Upper lobe of left lung (tissue), 6 donors: Measurements from ENCODE around the gene CCR1. TPM values are rescaled to one million over a fixed set of nuclear protein-coding genes. Genes with fewer than 3 reads are reported as not detected.
"Not testable (repeated sequence)": the region's sequence is repeated elsewhere in the genome, so short reads cannot be mapped to it uniquely, and the experiment has no call there.

Source experiments
- ATAC-seq, 2 donors: fragments of 200-7000 bp; cut with Tn5 transposase; one replicate each; pipeline ENCODE4 v1.9.1; 2022; ENCODE audit warnings: mild to moderate bottlenecking in 2 of 2, moderate library complexity in 2 of 2; ENCODE audit not compliant: low FRiP score in 2 of 2
- DNase-seq, 2 donors: peaks; one replicate each; pipeline ENCODE4 v3.0.0-alpha.2; 2019 to 2020
- H3K27ac ChIP-seq, 4 donors: fragments of 200-600 bp; sonication (generic); one replicate each; pipeline ENCODE4 v1.5.1; 2016 to 2019
- H3K27me3 ChIP-seq, 4 donors: fragments of 200-600 bp; sonication (generic); one replicate each; pipeline ENCODE4 v1.5.1; 2017 to 2019
- H3K36me3 ChIP-seq, 4 donors: fragments of 200-600 bp; sonication (generic); one replicate each; pipeline ENCODE4 v1.5.1; 2016 to 2019
- H3K4me1 ChIP-seq, 4 donors: fragments of 200-600 bp; sonication (generic); one replicate each; pipeline ENCODE4 v1.5.1; 2018 to 2019
- H3K4me3 ChIP-seq, 4 donors: fragments of 200-600 bp; sonication (generic); one replicate each; pipeline ENCODE4 v1.5.1; 2017 to 2019; ENCODE audit warnings: mild to moderate bottlenecking in 2 of 4, moderate library complexity in 1 of 4
- H3K9me3 ChIP-seq, 4 donors: fragments of 200-600 bp; sonication (generic); one replicate each; pipeline ENCODE4 v1.5.1; 2018 to 2019
- EP300 ChIP-seq, 4 donors: sonication (generic); formaldehyde crosslinking; IDR thresholded peaks; one replicate each; pipeline ENCODE4 v1.5.1; 2017; ENCODE audit warnings: antibody characterized with exemption in 4 of 4, control low read depth in 2 of 4
- POLR2A ChIP-seq, 4 donors: fragments of 450-650 bp; IDR thresholded peaks; one replicate each; pipeline ENCODE4 v1.5.1; 2016 to 2017; ENCODE audit warnings: antibody characterized with exemption in 4 of 4, mild to moderate bottlenecking in 2 of 4
- POLR2AphosphoS5 ChIP-seq, 2 donors: sonication (generic); formaldehyde crosslinking; IDR thresholded peaks; one replicate each; pipeline ENCODE4 v1.5.1; 2017; ENCODE audit warnings: antibody characterized with exemption in 2 of 2
- WGBS, 2 donors: methylation state at CpG; one replicate each; pipeline ENCODE4 v1.1.5; 2017 to 2018; 5-methylcytosine and 5-hydroxymethylcytosine counted together
- total RNA-seq, 6 donors: library from RNA; depleted of rRNA in 4 of 6; stranded (reverse); fragments of >200 nt in 4 of 6; gene quantifications; one replicate each; pipeline versions ENCODE4 v1.1.0 to v1.2.1, GENCODE V29; 2016 to 2021
- TF ChIP-seq, protein P1 (sequence below), 6 experiments: fragments of 450-650 bp in 4 of 6; fragments of 200-600 bp in 2 of 6; sonication (generic) in 2 of 6; IDR thresholded peaks; one replicate each; pipeline ENCODE4 v1.5.1; 2016 to 2019; ENCODE audit warnings: antibody characterized with exemption in 6 of 6
- donor health status: DM: no; HTN: no; CAD: no; lungs with moderate emphysema.
- donor health status: DM: no; HTN: yes; CAD: no; lungs with severe emphysema.

The CCR1 gene
- total RNA-seq, 6 donors from 2014 or later, result 8.0 to 52.2 (median 17.8) TPM

DNA sequence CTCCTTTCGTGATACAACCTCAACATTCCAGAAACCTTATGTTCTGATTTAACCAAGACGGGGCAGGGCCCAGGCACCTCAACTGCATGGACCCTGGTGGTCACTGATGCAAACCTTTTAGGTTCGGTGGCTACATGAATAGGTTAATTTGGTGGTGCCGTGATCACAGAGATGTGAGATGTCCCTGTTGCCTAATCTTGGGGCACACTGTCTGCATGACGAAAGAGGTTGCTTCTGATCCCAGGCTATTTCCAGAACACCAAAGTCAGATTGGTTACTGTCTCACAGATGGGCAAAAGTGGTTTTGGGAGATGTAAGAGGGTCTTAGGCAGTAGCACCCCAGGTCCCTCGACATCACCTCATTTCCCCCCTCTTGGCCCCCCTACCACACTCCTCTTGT lies 4.0 kb upstream of the CCR1 start:
- Histone ChIP-seq H3K4me3 (no peak overlapping the region), H3K4me1 (peaks cover 25 to 39% (median 32%) of the 10 kb centered on the region in 4 donors), H3K27ac (no peak overlapping the region), H3K9me3 (no peaks in the 10 kb centered on the region), H3K36me3 (no peaks in the 10 kb centered on the region), H3K27me3 (no peaks in the 10 kb centered on the region)
- 72 to 73% methylated on average over 6 of the region's 6 CpGs for WGBS, 2 donors
- TF ChIP-seq POLR2A (IDR thresholded peaks at IDR 0.05), result no peak
- TF ChIP-seq EP300 (IDR thresholded peaks at IDR 0.05), result no peak
- TF ChIP-seq, protein P1, sequence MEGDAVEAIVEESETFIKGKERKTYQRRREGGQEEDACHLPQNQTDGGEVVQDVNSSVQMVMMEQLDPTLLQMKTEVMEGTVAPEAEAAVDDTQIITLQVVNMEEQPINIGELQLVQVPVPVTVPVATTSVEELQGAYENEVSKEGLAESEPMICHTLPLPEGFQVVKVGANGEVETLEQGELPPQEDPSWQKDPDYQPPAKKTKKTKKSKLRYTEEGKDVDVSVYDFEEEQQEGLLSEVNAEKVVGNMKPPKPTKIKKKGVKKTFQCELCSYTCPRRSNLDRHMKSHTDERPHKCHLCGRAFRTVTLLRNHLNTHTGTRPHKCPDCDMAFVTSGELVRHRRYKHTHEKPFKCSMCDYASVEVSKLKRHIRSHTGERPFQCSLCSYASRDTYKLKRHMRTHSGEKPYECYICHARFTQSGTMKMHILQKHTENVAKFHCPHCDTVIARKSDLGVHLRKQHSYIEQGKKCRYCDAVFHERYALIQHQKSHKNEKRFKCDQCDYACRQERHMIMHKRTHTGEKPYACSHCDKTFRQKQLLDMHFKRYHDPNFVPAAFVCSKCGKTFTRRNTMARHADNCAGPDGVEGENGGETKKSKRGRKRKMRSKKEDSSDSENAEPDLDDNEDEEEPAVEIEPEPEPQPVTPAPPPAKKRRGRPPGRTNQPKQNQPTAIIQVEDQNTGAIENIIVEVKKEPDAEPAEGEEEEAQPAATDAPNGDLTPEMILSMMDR (IDR thresholded peaks at IDR 0.05), result no peak
- TF ChIP-seq POLR2AphosphoS5 (IDR thresholded peaks at IDR 0.05), result no peak
- ATAC-seq (no peak), DNase-seq (no peak)

DNA sequence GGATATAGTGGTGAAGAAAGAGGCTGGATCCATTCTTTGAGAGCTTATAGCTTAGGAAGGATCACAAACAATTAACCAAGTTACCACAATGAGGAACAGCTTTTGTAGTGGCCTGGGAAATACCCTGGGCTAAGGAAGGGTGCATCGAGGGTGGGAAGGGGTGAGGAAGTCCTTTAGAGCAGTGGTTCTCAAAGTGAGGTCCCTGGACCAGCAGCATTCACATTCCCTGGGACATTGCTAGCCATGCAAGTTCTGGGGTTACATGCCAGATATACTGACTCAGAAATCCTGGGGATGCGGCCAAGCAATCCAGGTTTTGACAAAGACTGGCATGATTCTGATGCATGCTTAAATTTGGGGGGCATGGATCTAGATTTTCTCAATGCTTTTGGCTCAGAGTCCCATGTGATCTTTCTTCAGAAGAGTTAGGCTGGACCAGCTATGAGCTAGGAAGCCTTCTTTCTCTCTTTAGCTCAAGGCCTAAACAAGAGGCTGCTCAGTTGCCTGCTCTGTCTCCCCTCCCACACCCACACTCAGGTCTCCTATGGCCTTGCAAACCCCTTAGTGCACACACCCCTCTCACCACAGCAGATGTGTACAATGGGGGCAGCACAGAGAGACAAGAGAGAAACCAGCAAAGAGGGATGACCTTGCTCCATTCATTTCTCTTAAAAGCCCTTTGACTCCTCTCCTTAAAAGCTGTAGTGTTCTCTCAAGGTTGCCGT lies 1.8 kb upstream of the CCR1 start:
- no peaks in the 10 kb centered on the region for H3K9me3 ChIP-seq
- no peak overlapping the region for H3K27ac ChIP-seq
- no peaks in the 10 kb centered on the region for H3K27me3 ChIP-seq
- DNase-seq (no peak), ATAC-seq (no peak)
- peaks cover 19 to 28% (median 21%) of the 10 kb centered on the region in 4 donors for H3K4me1 ChIP-seq
- H3K36me3 ChIP-seq, result no peaks in the 10 kb centered on the region
- H3K4me3 ChIP-seq, result no peak overlapping the region
- TF ChIP-seq, protein P1 (IDR thresholded peaks at IDR 0.05), result no peak
- TF ChIP-seq POLR2A (IDR thresholded peaks at IDR 0.05) (no peak), POLR2AphosphoS5 (IDR thresholded peaks at IDR 0.05) (no peak), EP300 (IDR thresholded peaks at IDR 0.05) (no peak)
- WGBS, 2 donors, result 68 to 73% methylated on average over 3 of the region's 3 CpGs

DNA sequence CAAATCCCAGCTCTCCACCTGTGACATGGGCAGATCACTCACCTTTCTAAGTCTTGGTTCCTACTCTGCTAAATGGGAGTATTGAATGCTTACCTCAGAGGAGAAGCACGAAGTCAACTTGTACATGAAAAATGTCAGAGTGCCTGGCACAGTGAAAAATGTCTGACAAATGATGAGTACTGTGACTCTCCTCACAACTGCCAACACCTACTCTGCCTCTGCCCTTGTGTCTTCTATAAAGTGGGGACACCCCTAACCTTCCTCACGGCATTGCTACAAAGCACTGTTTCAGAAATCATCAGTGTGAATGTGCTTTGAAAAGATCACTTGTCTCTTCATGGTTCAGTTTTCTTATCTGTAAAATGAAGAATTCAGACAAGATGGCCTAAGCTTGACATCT lies 940 bp upstream of the CCR1 start:
- TF ChIP-seq POLR2A (IDR thresholded peaks at IDR 0.05) (no peak), EP300 (IDR thresholded peaks at IDR 0.05) (no peak), POLR2AphosphoS5 (IDR thresholded peaks at IDR 0.05) (no peak)
- TF ChIP-seq, protein P1 (IDR thresholded peaks at IDR 0.05), result no peak
- no peaks in the 10 kb centered on the region for H3K27me3 ChIP-seq
- H3K4me1 ChIP-seq, result peaks cover 12 to 20% (median 14%) of the 10 kb centered on the region in 4 donors
- no peaks in the 10 kb centered on the region for H3K9me3 ChIP-seq
- WGBS, 2 donors, result 41 to 47% methylated on average over 2 of the region's 2 CpGs
- H3K36me3 ChIP-seq, result no peaks in the 10 kb centered on the region
- DNase-seq (no peak), ATAC-seq (no peak)
- H3K27ac ChIP-seq, result peak overlapping the region in 2 of 4 donors; percentile 74 to 75
- no peak overlapping the region for H3K4me3 ChIP-seq

DNA sequence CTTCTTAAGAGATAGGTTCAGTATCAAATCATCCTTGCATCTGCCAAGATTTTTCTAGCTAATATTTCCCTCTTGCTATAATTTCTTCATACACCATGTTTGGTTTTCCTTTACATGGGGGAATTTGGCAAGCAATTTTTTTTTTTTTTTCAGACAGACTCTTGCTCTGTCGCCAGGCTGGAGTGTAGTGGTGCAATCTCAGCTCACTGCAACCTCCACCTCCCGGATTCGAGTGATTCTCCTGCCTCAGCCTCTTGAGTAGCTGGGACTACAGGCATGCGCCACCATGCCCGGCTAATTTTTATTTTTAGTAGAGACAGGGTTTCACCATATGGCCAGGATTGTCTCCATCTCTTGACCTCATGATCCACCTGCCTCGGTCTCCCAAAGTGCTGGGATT lies 599 bp downstream of the CCR1 start:
- H3K9me3 ChIP-seq, DNase-seq, ATAC-seq, H3K36me3 ChIP-seq, H3K27me3 ChIP-seq: not testable (repeated sequence)
- Histone ChIP-seq H3K27ac (peak overlapping the region; percentile 68 to 75 (median 74)), H3K4me3 (peak overlapping the region in 3 of 4 donors; percentile 19 to 43 (median 25)), H3K4me1 (peaks cover 5 to 17% (median 6%) of the 10 kb centered on the region in 4 donors)
- 61 to 82% methylated on average over 6 of the region's 6 CpGs for WGBS, 2 donors

DNA sequence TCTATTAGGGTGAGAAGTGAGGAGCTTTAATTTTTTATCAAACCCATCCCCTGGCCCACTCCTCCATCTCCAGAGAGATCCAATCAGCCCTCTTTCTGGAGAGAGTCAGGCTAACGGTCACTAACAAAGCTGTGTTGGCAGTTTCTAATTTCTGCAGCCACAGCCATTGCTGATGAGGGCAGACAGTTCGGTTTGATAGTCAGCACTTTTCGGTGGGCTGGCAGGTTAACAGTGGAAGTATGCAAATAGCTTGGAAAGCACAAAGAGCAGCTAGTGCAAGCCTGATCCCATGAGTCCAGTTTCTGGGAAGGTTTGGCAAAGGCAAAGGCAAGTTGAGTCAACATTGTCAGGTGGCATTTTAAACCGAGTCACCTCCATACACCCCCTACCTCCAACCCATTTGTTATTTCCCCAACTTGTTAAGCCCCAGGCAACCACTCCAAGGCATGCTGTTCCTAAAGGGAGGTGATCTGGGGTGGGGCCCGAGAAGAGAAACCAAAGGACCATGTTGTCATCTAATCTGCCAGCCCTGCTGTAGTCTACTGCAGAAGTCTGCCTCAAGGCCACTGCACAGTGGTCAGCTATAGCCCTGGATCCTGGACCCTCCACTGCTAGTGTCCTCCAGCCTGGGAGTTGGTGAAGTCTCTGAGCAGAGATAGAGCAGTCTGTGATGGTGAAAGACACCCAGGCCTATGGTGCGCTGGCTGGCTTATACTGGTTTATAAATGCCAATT lies 1.7 kb downstream of the CCR1 start:
- Histone ChIP-seq H3K9me3 (no peaks in the 10 kb centered on the region), H3K27me3 (no peaks in the 10 kb centered on the region), H3K36me3 (peaks cover 0 to 8% (median 2%) of the 10 kb centered on the region in 4 donors), H3K4me1 (peaks cover 5 to 17% (median 6%) of the 10 kb centered on the region in 4 donors), H3K27ac (peak overlapping the region; percentile 68 to 75 (median 74)), H3K4me3 (peak overlapping the region; percentile 13 to 43 (median 22))
- TF ChIP-seq, protein P1 (IDR thresholded peaks at IDR 0.05), result no peak
- TF ChIP-seq EP300 (IDR thresholded peaks at IDR 0.05) (no peak), POLR2A (IDR thresholded peaks at IDR 0.05) (peak in 1 of 4 donors; percentile 10), POLR2AphosphoS5 (IDR thresholded peaks at IDR 0.05) (no peak)
- 72 to 87% methylated on average over 6 of the region's 6 CpGs for WGBS, 2 donors
- ATAC-seq, result peak in 1 of 2 donors; percentile 3
- no peak for DNase-seq
